ENCODE measurements around the gene CIRBP.

DNA sequence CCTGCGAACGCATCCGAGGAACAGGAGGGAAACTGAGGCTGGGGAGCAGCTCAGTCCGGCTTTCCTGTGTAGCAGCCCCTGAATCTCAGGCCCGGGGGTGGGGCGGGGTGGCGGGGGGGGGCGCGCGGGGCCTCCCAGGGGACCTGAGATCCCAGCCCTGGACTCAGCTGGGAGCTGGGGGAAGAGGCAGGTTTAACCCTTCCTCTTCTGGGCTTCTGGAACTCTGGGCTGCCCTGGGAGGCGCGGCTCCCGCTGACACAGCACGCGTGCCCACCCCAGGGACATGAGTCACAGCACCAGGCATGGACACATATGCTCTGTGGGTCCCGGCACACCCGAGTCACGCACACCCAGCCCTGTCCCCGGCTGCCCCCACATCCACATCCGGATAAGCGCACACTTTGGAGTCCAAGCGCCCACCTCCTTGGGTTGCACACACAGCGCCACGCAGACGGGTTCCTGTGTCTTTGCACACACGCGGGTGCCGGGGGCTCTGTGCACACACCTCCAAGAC, 3.5 kb upstream of the CIRBP start:
- TF ChIP-seq CTCF (IDR thresholded peaks at IDR 0.05): no peak
- TF ChIP-seq POLR2A (IDR thresholded peaks at IDR 0.05): no peak
